ENCODE data around the gene ZDHHC17.

DNA sequence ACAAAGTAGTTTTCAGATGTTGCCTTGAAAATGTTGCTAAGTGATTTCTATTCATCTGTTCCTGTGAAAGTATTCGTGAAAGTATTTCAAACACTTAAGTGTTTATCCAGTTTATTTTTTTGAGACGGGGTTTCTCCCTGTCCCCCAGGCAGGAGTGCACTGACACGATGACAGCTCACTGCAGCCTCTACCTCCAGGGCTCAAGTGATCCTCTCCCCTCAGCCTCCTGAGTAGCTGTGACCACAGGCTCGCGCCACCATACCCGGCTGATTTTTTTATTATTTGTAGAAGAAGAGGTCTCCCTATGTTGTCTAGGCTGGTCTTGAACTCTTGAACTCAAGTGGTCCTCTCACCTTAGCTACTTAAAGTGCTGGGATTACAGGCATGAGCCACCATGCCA, 1.7 kb downstream of the ZDHHC17 start:
- TF ChIP-seq GATA3 (IDR thresholded peaks at IDR 0.05; ENCODE audit: low read depth, low read length): no peak
- no peak for TF ChIP-seq GATA2 (IDR thresholded peaks at IDR 0.05; ENCODE audit: low read depth, low read length)

All from SH-SY5Y (cell line).